ENCODE measurements around the gene FBXO42. TPM values are rescaled to one million over a fixed set of nuclear protein-coding genes. Genes with fewer than 3 reads are reported as not detected.
"Not testable (repeated sequence)": the region's sequence is repeated elsewhere in the genome, so short reads cannot be mapped to it uniquely, and the experiment has no call there.

Gene FBXO42
- polyA plus RNA-seq, 1 donor = 17.2 TPM

DNA sequence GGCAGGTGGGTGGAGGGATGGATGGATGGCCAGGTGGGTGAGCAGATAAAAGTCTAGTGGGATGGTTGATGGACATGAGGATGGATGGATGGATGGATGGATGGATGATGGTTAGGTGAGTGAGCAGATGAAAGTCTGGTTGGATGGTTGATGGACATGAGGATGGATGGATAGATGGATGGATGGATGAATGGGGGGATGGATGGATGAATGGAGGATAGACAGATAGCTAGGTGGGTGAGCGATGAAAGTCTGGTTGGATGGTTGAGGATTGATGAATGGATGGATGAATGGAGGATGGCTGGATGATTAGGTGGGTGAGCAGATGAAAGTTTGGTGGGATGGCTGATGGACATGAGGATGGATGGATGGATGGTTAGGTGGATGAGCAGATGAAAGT lies 130.8 kb downstream of the FBXO42 start:
- no peak for DNase-seq (ENCODE audit: low read depth)

DNA sequence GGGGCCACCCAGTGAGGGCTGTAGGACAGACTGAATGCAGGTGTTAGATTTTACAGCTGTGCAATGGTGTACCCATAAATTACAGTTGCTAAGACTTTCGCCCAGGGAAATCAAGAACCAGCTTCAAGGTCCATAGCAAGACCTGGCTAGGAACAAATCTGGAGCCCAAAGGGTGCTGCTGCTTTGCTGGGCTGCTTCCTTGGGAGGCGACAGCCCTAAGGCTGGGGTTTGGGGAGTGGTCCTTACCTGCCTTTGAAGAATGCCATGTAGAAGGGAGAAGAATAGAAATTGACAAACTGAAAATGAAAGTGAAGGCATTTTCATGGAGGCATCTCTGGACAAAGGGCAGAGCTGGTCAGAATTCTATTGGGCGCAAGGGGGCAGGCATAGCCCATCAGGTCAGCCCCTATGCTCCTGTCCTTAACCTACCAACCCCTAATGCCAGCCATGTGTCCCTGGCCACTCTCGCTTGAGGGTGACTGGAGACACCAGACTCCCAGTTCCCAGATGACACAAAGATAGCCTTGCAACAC lies 132.2 kb downstream of the FBXO42 start:
- no peak for DNase-seq (ENCODE audit: low read depth)

DNA sequence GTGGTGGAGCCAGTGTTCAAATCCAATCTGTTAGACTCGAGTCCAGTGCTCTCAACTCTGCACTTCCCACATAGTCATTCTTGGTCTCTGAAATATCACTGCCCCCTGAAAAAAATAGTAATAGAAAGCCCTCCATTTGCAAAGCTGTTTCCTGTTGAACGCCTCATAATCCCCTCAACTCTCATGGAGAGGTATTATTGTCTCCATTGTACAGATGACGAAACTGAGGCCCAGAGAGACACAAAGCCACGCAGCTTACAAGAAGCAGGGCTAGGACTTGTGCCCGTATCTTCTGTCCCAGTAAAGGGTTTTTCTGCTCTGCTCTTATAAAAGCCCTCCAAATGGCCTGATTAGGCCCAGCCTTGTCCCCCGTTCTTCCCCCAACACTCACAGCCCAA lies 133.6 kb downstream of the FBXO42 start:
- DNase-seq (ENCODE audit: low read depth) = no peak

DNA sequence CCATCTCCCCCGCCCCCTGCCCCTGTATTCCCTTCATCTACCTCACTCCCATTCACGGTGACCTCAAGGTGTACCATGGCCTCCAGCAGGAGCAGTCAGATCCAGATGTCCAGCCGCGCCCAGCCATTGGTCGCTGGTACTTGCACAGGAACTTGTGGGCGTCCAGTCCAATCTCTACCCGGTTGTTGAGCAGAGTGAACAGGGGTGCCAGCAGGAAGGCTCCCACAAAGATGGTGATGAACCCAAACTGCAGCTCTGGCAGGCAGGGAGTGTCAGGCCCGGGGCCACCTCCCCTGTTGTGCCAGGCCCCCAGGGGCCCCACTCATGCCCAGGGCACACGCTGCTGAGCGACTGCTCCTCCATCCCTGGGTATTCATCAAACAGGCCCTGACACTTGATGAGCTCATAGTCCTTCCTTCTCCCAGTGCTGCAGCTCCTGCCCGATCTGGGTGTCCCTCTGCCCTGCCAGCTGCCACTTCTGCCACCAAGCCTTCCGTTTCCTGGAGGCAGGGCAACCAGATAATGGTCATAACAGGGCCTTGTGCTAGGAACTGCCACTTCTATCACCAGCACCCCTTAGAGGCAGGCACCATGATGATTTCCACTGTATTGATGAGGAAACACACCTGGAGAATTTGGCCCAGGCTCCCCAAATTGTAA lies 134.1 kb downstream of the FBXO42 start:
- no peak for DNase-seq (ENCODE audit: low read depth)

DNA sequence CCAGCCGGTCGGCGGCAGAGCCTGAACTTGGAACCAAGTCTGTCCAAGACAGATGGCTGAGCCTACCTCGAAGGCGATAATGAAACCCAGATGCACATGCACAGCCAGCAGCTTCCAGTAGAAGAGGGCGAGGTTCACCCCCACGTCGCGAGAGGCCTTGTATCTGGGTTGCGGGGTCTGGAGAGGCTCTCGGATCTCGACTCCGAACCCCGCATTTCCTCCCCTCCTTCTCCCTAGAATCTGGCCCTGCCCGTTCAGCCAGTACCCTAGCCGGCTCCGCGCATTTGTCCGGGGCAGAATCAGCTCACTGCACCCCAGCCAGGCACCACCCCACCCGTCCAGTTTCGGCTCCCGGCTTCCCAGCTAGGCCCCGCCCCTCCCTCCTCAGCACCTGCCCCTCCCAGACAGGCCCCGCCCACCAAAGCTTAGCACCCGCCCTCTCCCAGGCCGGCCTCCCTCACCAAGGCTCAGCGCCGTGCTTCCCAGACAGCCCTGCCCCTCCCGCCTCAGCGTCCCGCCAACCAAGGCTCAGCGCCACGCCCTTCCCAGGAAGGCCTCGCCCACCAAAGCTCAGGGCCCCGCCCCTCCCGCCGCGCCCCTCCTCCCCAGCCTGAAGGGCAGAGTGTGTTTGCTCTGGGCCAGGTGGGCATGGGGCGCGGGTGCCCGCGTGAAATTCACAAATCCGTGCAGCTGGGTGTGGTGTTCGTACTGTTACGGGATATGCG lies 135.1 kb downstream of the FBXO42 start:
- peak; percentile 72 for DNase-seq (ENCODE audit: low read depth)

DNA sequence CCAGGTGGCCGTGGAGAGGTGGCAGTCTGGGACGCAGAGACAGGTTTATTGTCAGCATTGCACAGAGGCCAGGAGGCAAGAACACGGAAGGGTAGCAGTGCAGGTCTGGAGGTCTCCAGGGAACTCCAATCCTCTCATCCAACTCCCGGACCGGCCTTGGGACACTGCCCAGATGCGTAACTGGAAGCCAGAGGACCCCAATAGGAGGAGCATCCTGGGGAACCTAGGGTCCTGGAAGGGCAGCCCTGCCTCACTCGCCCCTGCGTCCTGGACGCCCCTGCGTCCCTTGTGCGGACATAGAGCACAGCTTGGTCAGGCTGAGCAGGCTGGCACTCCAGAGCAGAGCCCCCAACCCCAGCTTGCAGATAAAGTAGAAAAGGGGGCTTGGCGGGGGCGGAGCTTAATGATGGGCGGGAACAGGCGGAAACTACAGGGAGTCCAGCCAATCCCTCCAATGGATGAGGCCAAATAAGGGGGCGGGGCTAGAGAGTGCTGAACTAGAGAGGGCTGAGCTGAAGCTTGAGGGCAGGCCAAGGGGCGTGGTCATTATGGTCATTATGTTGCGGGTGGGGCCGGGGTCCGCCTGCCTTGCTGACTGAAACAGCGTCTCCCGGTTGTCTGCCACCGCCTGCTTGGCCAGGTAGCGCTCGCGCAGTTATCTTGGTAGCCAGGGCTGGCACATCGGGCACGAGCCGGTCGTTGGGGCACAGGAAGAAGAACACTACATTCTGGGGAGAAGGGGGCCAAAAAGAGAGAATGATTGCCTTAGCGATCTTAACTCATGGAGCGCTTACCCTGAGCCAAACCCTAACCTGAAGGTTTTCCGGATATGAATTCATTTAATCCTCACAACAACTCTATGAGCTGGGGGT lies 136.2 kb downstream of the FBXO42 start:
- DNase-seq (ENCODE audit: low read depth) = peak; percentile 48

DNA sequence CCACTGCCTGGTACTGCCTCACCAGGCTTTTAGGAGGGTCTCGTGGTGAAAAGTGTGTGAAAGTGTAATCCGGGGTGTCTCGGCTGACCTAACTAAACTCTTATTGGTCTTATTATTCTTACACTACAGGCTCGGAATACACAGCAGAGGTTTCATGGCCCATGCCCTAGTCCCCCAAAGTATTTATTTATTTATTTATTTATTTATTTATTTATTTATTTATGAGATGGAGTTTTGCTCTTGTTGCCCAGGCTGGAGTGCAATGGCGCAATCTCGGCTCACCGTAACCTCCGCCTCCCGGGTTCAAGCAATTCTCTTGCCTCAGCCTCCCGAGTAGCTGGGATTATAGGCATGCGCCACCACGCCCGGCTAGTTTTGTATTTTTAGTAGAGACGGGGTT lies 137.0 kb downstream of the FBXO42 start:
- DNase-seq (ENCODE audit: low read depth) = not testable (repeated sequence)

DNA sequence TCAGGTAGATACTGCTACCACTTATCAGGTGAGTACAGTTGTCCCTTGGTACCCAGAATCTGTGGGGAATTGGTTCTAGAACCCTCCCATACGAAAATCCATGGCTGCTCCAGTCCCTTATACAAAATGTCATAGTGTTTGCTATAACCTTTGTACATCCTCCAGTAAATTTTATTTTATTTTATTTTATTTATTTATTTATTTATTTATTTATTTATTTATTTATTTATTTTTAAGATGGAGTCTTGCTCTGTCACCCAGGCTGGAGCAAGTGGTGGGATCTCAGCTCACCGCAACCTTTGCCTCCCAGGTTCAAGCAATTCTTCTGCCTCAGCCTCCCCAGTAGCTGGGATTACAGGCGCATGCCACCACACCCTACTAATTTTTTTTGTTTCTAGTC lies 138.7 kb downstream of the FBXO42 start:
- not testable (repeated sequence) for DNase-seq (ENCODE audit: low read depth)

DNA sequence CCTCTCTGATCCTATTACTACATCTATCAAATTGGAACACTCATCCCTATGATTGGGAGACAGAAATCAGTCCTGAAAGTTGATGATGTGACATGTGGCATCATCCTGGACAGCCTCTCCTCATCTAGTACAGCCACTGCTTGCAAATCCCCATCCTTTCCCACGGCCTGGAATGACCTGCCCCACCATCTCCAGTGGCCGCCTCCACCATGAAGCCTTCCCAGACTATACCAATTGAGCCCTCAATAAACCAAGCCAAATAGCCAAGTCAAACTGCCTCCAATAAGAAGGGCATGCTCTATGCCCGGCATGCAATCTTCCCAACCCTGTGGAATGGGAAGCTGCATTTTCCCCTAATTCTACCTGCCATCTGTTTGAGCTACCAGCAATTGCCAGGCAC lies 139.3 kb downstream of the FBXO42 start:
- DNase-seq (ENCODE audit: low read depth) = no peak

DNA sequence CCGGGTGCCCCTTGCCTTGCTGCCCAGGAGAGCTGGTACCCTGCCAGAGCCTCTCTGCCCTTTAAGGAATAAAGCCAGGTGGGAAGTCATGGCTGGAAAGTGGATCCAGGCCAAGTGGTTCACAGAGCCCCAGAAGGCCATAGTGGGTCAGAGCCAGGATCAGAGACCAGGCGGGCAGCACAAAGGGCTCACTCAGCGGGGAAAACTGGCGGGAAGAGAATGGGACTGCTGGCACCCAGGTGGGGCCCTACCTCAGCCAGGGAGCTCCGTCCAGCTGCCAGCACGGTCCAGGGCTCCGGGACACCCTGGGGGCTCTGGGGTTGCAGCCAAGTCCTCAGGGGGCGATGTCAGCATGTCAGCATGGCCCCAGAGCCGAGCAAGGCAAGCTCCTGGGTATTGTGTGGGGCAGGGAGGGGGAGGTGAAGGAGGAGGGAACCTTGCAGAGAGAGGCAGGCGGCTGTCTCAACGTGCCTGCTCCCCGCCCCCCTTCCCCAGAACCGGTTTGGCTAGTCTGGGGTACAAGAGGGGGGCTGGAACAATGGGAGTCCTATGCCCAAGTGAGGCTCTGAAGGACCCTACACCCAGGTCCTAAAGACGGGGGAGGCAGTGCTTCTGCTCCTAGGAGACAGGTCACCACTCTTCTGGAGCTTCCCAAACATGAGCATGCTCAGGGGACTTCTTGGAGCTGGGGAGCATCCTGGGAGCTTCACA lies 139.9 kb downstream of the FBXO42 start, which contains the start of gene ARHGEF19:
Gene ARHGEF19 (minus strand): TSS at position 402 of the 711 bp plus-strand sequence. CDS start 3,598 bp downstream, outside the sequence.
- no peak for DNase-seq (ENCODE audit: low read depth)

DNA sequence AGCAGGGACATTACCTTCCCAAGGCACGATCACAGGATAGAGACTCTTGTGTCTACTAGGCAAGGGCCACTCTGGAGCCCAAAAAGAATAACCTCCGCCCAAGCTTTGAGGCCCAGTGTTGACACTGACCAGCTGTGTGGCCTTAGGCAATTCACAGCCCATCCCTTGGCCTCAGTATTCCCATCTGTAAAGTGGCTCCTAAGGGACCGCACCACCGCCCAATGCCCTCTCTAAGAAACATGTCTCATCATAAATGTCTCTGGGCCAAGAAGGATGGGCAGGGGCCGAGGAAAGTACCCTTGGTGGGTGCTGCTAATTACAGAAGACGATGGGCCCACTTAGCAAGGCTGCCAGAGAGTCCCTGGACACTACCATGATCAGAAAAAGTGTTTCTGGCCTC lies 140.5 kb downstream of the FBXO42 start:
- no peak for DNase-seq (ENCODE audit: low read depth)

DNA sequence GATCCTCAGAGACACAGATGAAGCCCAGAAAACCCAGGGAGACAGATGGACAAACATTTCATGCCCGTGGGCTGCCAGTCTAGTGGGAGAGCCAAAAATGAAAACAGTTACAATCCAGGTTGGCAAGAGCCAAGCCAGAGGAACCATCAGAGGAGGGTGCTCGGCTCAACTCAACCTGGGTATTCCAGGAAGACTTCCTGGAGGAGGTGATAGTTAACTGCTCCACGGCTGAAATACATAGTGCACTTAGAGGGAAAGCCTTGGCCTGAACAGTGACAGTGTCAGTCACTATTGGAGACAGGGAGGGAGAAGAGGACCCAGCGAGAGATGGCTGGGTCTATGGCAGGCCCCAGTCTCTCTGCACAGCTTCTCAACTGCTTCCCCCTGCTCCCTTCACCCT lies 141.7 kb downstream of the FBXO42 start:
- no peak for DNase-seq (ENCODE audit: low read depth)

DNA sequence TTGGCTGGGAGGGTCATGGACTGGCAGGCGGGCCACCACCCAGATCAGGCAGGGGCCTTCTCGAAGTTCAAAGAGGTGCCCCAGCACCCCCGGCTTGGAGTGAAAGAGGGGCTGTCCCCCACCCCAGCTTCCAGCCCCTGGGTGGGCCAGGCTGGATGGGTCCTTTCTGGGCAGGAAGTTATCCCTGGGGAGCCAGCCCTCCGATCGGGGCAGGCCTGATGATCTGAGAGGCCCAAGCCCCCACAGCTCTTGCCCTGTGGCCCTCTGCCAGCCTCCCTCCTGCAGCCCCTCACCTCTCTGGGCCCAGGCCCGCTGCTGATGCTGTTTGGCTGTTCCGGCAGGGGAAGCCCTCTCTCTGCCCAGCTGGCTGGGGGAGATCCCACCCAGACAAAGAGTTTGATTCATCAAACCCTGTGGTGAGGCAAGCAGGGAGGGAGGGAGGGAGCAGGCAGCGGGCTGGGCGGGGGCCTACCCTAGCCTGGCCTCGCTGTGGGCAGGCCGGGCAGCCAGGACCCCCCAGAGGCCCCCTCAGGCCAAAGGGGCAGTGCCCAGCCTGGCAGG lies 142.4 kb downstream of the FBXO42 start:
- DNase-seq (ENCODE audit: low read depth) = no peak

DNA sequence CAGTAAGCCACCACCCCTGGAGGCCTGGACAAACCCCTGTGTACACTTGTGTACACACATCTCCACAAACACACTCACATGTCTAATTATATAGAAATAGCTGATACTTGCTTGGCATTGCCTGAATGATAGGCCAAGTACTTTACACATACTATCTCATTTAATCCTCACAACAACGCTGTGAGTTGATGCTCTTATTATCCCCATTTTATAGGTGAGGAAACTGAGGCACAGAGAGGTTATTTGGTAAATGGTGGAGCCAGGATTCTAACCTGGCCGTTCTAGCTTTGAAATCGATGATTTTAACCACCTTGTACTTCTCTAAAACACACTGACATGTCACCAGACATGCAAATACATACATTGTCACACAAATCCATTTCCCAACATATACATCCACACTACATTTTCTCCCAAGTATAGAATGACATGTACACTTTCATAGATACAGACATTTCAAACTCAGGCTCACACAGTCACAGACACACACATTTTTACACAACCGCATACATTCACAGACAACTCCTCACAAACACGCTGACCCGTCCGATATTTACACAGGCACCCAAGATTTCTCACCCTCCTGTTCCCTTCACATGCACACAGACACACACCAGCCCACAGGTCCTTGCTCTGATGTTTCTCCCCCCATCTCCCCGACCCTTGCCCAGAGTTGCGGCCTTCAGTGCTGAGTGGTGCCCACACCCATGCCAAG lies 143.0 kb downstream of the FBXO42 start:
- DNase-seq (ENCODE audit: low read depth) = no peak

DNA sequence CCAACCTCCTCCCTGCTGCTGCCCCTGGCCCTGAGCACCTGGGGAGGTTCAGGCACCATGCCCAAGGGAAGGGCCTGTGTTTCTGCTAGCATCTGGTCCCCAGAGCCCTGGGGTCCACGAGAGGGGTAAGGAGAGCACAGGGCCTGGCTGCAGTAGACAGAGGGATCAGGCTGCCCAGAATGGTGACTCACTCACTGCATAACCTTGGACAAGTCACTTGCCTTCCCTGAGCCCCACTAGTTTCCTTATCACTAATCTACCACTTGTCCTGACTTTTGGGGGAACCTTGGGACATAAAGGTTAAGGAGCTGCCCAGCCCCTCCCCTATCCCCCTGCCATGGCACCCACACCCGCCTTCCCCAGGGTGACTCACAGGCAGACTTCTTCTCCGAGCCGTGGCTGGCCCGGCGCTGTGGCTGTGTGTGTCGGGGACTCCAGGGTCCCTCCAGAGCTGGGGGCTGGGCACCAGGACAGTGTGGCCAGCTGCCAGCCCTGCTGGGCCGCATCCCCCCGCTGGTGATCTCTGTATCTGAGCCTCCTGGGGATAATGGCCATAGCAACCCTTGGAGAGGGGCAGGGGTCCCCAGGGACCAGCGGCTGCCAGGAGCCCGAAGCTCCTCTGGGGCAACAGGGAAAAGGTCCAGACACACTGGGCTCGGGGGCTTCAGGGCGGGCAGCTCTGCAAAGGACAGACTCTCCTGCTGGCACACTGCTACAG lies 143.9 kb downstream of the FBXO42 start:
- DNase-seq (ENCODE audit: low read depth) = no peak

DNA sequence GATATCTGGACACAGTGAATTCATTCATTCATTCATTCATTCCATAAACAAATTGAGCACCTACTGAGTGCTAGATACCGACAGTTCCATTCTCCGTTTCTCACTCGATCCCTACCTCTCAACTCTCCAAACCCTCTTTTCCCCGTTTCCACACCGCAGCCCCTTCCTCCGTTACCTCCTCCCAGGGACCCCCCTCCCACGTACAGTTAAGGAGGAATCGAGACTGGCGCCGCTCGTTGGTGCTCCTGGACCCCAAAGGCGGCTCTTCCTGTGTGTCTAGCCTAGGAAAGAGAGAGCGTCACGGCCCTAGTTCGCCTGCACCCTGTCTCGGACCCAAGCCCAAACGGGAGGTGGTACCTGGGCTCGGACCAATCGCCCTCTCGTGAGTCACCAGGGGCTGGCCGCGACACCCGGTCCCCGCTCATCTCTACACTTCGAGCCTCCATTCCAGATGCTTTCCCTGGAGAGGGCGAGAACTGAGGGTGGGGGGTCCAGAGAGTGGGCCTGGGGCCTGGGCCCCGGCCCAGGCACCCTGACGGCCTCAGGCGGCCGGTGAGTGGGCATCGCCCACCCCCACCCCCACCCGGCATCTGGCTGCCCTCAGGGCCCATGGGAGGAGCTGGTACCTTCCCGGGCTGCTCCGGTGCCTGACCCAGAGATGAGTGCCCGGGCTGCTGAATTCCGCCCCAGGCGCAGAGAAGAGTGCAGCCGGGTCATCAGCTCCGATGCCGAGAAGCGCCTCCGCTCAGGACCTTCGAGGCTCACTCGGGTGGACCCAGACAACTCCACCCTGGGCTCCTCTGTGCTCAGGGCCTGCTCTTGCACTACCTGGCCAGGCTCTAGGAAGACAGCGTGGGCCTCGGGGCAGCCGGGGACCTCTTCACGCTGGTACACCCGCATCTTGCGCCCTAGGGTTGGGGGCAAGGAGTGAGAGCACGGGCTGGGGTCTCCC lies 144.7 kb downstream of the FBXO42 start:
- DNase-seq (ENCODE audit: low read depth) = no peak

DNA sequence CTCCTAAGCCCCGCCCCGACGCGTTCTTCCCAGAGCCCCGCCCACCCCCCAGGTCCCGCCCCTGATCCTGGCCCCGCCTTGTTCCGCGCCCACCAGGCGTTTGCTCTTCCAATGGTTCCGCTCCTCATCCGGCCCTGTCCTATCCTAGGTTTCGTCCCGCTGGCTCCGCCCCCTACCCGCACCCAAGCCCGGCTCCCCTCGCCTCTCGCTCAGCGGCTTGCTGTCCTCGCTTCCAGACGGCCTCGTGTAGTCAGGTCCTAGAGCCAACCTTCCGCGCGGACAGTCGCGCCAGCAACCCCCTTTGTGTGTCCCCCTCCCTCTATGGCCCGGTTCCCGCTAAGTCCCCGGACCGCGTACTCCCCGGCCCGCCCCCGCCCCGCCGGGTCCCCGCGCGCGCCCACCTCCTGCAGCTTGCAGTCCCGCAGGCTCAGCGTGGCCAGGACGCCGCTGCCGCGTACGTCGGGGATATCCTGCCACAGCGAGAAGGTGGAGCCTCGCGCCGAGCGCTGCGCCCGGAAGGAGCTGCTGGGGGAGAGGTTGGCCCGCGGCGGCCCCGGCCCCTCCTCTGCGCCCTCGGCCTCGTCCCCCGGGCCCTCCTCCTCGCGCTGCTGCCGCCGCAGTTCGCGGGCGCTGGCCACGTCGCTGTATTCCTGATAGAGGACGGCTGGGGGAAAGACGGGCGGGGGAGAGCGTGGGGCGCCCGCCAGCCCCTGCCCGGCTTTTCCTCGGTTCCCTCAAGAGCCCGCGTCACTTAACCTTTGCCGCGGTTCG lies 145.5 kb downstream of the FBXO42 start:
- DNase-seq (ENCODE audit: low read depth) = peak; percentile 90
